Mesodermal cell (in vitro differentiated cells): ENCODE results near the gene SIVA1.

Experiments
- H3K27ac ChIP-seq: 2 replicates; pipeline ENCODE4 v1.7.0; 2013; ENCODE audit warnings: mild to moderate bottlenecking, low read depth, low read length, moderate library complexity; ENCODE audit not compliant: severe bottlenecking
- H3K36me3 ChIP-seq: 2 replicates; pipeline ENCODE4 v1.7.1; 2013; ENCODE audit warnings: mild to moderate bottlenecking, low read length, moderate library complexity; ENCODE audit not compliant: control insufficient read depth, insufficient read depth
- H3K4me1 ChIP-seq: one replicate; pipeline ENCODE4 v1.7.1; 2013; ENCODE audit warnings: mild to moderate bottlenecking, low read length; ENCODE audit not compliant: insufficient read depth, control insufficient read depth, poor library complexity, severe bottlenecking
- H3K4me3 ChIP-seq: 2 replicates; pipeline ENCODE4 v1.7.0; 2013; ENCODE audit warnings: low read length, control low read depth, mild to moderate bottlenecking; ENCODE audit not compliant: insufficient read depth, poor library complexity, severe bottlenecking; ENCODE audit errors: extremely low read depth
- H3K9me3 ChIP-seq: 2 replicates; pipeline ENCODE4 v1.7.1; 2013; ENCODE audit warnings: mild to moderate bottlenecking, low read length, moderate library complexity; ENCODE audit not compliant: control insufficient read depth
- WGBS, 2 experiments: methylation state at CpG; one replicate each; pipeline ENCODE4 v1.1.5; 2013; ENCODE audit warnings: missing lambda C conversion rate in 2 of 2; ENCODE audit not compliant: insufficient coverage in 2 of 2; 5-methylcytosine and 5-hydroxymethylcytosine counted together

Gene SIVA1

DNA sequence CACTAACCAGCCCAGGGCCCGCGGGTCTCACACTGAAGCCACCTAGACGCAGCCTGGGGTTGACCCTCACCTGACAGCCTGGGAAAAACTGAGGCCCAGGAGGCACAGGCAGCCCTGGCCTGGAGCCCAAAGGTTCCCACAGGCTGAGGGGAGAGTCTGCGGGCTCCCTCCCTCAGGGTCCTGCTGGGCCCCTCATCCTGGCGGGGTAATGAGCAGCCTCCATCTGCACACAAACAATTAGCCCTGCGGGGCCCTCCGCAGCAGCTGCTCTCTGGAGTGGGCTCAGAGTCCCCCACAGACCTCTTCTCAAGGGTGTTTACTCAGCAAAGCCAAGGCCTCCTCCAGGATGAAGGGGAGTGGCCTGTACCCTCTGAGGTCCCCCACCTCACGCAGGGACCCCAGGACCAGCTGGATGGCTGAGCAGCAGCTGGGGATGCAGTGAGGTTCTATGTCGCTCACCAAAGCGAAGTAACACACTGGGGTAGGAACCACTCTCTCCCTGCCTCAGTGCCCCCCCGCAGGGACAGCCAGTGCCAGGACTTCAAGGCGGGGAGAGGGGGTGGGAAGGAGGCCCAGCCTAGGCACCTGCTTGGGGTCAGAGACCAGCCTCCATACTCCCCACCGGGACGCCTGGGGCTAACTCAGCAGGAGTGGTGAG, 35.3 kb downstream of the SIVA1 start:
- no peak overlapping the region for H3K27ac ChIP-seq
- H3K36me3 ChIP-seq: peaks cover 73% of the 10 kb centered on the region
- WGBS, 2 experiments: 96 to 98% methylated on average over 11 to 14 of the region's 14 CpGs
- peaks cover 11% of the 10 kb centered on the region for H3K4me1 ChIP-seq
- H3K4me3 ChIP-seq: no peak overlapping the region
- H3K9me3 ChIP-seq: no peaks in the 10 kb centered on the region

DNA sequence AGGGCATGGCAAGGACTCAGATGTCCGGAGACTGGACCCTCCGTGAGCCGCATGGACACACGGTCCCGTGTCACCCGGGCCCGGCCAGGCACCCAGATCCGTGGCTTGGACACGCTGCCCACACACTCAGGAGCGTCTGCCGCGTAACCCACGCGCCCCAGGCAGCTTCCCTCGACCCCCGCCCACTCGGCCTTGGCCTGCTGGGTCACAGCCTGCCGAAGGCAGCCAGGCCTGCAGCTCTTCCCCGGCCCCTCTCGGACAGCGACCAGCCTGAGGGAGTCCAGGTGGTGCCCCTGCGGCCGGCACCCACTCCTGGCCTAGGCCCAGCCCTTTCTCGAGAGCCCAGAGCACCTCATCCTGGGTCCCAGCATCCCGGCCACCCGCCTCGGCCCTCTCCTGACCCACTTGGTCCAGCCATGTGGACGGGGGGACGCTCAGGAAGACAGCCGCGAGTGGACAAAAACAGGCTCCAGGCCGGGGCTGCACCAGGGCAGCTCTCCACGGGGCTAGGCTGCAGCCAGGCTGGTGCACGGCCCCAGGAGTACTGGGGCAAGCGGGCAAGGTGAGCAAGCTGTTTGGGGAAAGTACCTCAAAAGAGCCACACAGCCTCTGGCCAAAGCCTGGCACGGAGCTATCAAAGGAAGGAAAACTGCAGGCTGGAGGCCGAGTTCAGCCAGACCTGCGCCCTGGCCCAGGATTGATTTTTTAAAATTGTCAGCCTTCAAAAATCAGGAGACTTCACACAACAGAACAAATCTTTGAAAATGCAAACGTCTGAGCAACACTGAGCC, 36.1 kb downstream of the SIVA1 start:
- Histone ChIP-seq H3K27ac (no peak overlapping the region), H3K4me1 (peaks cover 17% of the 10 kb centered on the region), H3K36me3 (peaks cover 76% of the 10 kb centered on the region), H3K9me3 (no peaks in the 10 kb centered on the region), H3K4me3 (no peak overlapping the region)
- 93% methylated on average over 34 to 36 of the region's 39 CpGs for WGBS, 2 experiments

- WGBS, 2 experiments: 95 to 98% methylated on average over 16 to 24 of the region's 31 CpGs
- H3K36me3 ChIP-seq: peaks cover 73% of the 10 kb centered on the region
- H3K9me3 ChIP-seq: no peaks in the 10 kb centered on the region
- H3K4me3 ChIP-seq: no peak overlapping the region
- H3K4me1 ChIP-seq: peaks cover 17% of the 10 kb centered on the region
- no peak overlapping the region for H3K27ac ChIP-seq
Observed at GRCh38 chr14:104789752-104790743, 37.1 kb downstream of the SIVA1 start.

- Histone ChIP-seq H3K9me3 (no peaks in the 10 kb centered on the region), H3K27ac (no peak overlapping the region), H3K4me1 (peaks cover 24% of the 10 kb centered on the region), H3K36me3 (peaks cover 61% of the 10 kb centered on the region), H3K4me3 (no peak overlapping the region)
- 90 to 97% methylated on average over 8 to 9 of the region's 9 CpGs for WGBS, 2 experiments
Observed at GRCh38 chr14:104791425-104791824, 38.5 kb downstream of the SIVA1 start.

- peaks cover 52% of the 10 kb centered on the region for H3K36me3 ChIP-seq
- 94 to 97% methylated on average over 25 of the region's 25 CpGs for WGBS, 2 experiments
- H3K4me1 ChIP-seq: peaks cover 33% of the 10 kb centered on the region
- H3K4me3 ChIP-seq: no peak overlapping the region
- H3K27ac ChIP-seq: no peak overlapping the region
- no peaks in the 10 kb centered on the region for H3K9me3 ChIP-seq
Observed at GRCh38 chr14:104792101-104792884, 39.3 kb downstream of the SIVA1 start.

GRCh38 chr14:104792945-104793702, 40.2 kb downstream of the SIVA1 start:
- Histone ChIP-seq H3K27ac (no peak overlapping the region), H3K4me3 (no peak overlapping the region), H3K9me3 (no peaks in the 10 kb centered on the region), H3K36me3 (peaks cover 44% of the 10 kb centered on the region), H3K4me1 (peaks cover 38% of the 10 kb centered on the region)
- WGBS, 2 experiments: 90 to 91% methylated on average over 13 to 16 of the region's 16 CpGs

- Histone ChIP-seq H3K27ac (no peak overlapping the region), H3K4me3 (peak overlapping the region; percentile 75), H3K36me3 (peaks cover 41% of the 10 kb centered on the region), H3K4me1 (peaks cover 38% of the 10 kb centered on the region), H3K9me3 (no peaks in the 10 kb centered on the region)
- WGBS, 2 experiments: 29 to 60% methylated on average over 1 to 2 of the region's 2 CpGs
Observed at GRCh38 chr14:104793703-104793959, 40.7 kb downstream of the SIVA1 start.

DNA sequence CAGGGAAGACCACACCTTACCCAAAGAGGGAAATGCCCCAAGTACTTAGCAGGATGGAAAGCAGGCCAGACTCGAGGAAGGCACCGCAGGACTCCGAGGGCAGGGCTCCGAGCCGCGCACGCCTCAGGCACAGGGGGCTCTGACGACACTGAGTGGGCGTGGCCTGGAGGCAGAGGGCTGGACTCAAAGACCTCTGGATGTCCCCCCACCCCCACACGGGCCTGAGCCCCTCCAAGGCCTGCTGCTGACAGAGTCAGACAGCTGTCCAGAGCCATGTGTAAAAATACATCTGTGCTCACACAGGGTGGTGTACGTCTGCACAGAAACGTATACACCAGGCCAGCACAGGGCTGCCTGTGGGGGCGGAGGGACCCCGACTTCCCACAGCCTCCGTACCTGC, 41.2 kb downstream of the SIVA1 start:
- peak overlapping the region; percentile 75 for H3K4me3 ChIP-seq
- peaks cover 36% of the 10 kb centered on the region for H3K36me3 ChIP-seq
- no peak overlapping the region for H3K27ac ChIP-seq
- no peaks in the 10 kb centered on the region for H3K9me3 ChIP-seq
- peaks cover 41% of the 10 kb centered on the region for H3K4me1 ChIP-seq
- 34 to 44% methylated on average over 14 to 15 of the region's 15 CpGs for WGBS, 2 experiments

DNA sequence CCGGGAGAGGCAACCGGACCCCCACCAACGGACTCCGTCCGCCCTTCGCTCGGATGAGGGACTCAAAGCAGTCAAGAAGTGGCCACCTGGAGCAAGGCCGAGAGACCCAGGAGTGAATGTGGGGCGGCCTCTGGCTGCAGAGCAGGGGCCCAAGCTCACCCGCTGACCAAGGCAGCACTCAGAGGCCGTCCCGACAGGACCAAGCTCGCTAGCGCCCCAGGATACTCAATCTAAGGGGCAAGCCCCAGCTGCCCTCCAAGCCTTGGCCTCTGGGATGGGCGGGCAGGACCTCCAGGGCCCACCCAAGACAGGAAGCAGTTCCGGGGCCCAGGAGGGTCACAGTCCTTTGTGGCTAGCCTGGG, 41.7 kb downstream of the SIVA1 start:
- Histone ChIP-seq H3K9me3 (no peaks in the 10 kb centered on the region), H3K36me3 (peaks cover 32% of the 10 kb centered on the region), H3K27ac (no peak overlapping the region), H3K4me3 (peak overlapping the region; percentile 75), H3K4me1 (peaks cover 41% of the 10 kb centered on the region)
- WGBS, 2 experiments: 10 to 12% methylated on average over 11 to 15 of the region's 16 CpGs
